Measurements from ENCODE around the gene GJC3.

GJC3 gene

DNA sequence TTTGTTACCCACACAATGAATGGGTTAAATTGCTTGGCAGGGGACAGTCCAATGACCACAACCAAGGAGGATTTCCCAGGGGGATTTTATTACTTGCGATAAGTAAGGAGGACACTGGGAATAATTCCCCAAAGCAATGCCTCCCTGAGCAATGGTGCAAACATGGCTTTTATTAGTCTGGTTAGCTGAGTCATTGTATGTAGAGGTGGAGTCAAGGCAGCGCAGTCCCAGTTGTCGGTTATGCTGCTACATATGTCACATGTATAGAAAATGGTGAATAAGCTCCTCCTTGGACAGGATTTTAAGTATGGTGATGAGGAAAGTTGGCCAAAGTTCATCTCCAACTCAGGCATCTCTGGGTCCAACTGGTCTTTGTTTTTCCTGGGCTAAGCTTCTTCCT, 6.2 kb downstream of the GJC3 start:
- no peak overlapping the region for H3K9ac ChIP-seq
- H3K27ac ChIP-seq: no peak overlapping the region
- peaks cover 10% of the 10 kb centered on the region; the same call in 1 of the 2 replicates for H3K79me2 ChIP-seq (ENCODE audit: insufficient read depth, low read depth)
- peaks cover 8% of the 10 kb centered on the region for H3K4me1 ChIP-seq (ENCODE audit: low read depth, poor library complexity, severe bottlenecking)
- no peak overlapping the region for H3K4me2 ChIP-seq
- no peaks in the 10 kb centered on the region for H4K20me1 ChIP-seq (ENCODE audit: insufficient read depth)
- peaks cover 15% of the 10 kb centered on the region; the same call in 1 of the 2 replicates for H3K27me3 ChIP-seq (ENCODE audit: insufficient read depth, low read depth)
- no peak overlapping the region for H2AFZ ChIP-seq (ENCODE audit: low read depth)
- TF ChIP-seq, protein P1, sequence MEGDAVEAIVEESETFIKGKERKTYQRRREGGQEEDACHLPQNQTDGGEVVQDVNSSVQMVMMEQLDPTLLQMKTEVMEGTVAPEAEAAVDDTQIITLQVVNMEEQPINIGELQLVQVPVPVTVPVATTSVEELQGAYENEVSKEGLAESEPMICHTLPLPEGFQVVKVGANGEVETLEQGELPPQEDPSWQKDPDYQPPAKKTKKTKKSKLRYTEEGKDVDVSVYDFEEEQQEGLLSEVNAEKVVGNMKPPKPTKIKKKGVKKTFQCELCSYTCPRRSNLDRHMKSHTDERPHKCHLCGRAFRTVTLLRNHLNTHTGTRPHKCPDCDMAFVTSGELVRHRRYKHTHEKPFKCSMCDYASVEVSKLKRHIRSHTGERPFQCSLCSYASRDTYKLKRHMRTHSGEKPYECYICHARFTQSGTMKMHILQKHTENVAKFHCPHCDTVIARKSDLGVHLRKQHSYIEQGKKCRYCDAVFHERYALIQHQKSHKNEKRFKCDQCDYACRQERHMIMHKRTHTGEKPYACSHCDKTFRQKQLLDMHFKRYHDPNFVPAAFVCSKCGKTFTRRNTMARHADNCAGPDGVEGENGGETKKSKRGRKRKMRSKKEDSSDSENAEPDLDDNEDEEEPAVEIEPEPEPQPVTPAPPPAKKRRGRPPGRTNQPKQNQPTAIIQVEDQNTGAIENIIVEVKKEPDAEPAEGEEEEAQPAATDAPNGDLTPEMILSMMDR (conservative IDR thresholded peaks at IDR 0.05; ENCODE audit: low read depth, low read length): no peak
- H3K4me3 ChIP-seq (IDR thresholded peaks at IDR 0.05; ENCODE audit: insufficient read depth, low read depth, low read length): no peak overlapping the region
- H3K36me3 ChIP-seq (ENCODE audit: insufficient read depth): no peaks in the 10 kb centered on the region

DNA sequence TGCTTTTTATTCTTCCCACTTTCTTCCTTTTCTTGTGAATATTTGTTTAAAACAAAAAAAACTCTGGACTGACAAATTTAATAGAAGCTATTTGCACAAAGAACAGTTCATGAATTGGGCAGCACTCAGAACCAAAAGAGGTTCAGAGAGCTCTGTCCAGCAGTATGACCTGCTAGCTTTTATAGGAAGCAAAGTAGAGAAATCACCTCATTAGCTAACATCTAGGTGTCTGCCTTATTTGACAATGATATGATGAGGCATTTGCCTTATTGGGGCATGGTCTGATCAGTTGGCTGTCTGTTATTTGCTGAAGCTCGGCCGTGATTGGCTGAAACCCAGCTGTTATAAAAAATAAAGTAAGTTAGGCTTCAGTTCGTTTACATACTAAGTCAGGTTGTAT, 9.3 kb downstream of the GJC3 start:
- H3K79me2 ChIP-seq (ENCODE audit: insufficient read depth, low read depth): peaks cover 26% of the 10 kb centered on the region
- no peak overlapping the region for H3K9ac ChIP-seq
- H3K4me1 ChIP-seq (ENCODE audit: low read depth, poor library complexity, severe bottlenecking): peaks cover 22% of the 10 kb centered on the region
- H2AFZ ChIP-seq (ENCODE audit: low read depth): peak overlapping the region; percentile 74
- H4K20me1 ChIP-seq (ENCODE audit: insufficient read depth): no peaks in the 10 kb centered on the region
- H3K4me3 ChIP-seq (IDR thresholded peaks at IDR 0.05; ENCODE audit: insufficient read depth, low read depth, low read length): peak overlapping the region; percentile 70
- no peaks in the 10 kb centered on the region for H3K27me3 ChIP-seq (ENCODE audit: insufficient read depth, low read depth)
- TF ChIP-seq, protein P1 (conservative IDR thresholded peaks at IDR 0.05; ENCODE audit: low read depth, low read length): no peak
- peak overlapping the region; percentile 63; the same call in 1 of the 2 replicates for H3K27ac ChIP-seq
- no peaks in the 10 kb centered on the region for H3K36me3 ChIP-seq (ENCODE audit: insufficient read depth)
- peak overlapping the region; percentile 65 for H3K4me2 ChIP-seq

- peak overlapping the region; percentile 65 for H3K4me2 ChIP-seq
- no peaks in the 10 kb centered on the region for H3K36me3 ChIP-seq (ENCODE audit: insufficient read depth)
- TF ChIP-seq, protein P1 (conservative IDR thresholded peaks at IDR 0.05; ENCODE audit: low read depth, low read length): no peak
- peak overlapping the region; percentile 70 for H3K4me3 ChIP-seq (IDR thresholded peaks at IDR 0.05; ENCODE audit: insufficient read depth, low read depth, low read length)
- H2AFZ ChIP-seq (ENCODE audit: low read depth): peak overlapping the region; percentile 74
- peaks cover 22% of the 10 kb centered on the region for H3K4me1 ChIP-seq (ENCODE audit: low read depth, poor library complexity, severe bottlenecking)
- peak overlapping the region; percentile 77; the same call in 1 of the 2 replicates for H3K9ac ChIP-seq
- H4K20me1 ChIP-seq (ENCODE audit: insufficient read depth): no peaks in the 10 kb centered on the region
- H3K27me3 ChIP-seq (ENCODE audit: insufficient read depth, low read depth): no peaks in the 10 kb centered on the region
- peak overlapping the region; percentile 63 for H3K27ac ChIP-seq
- H3K79me2 ChIP-seq (ENCODE audit: insufficient read depth, low read depth): peaks cover 26% of the 10 kb centered on the region
Measured at GRCh38 chr7:99919814-99920112, 9.7 kb downstream of the GJC3 start.

- H2AFZ ChIP-seq (ENCODE audit: low read depth): peak within 1 kb of the TSS; percentile 74
- peak within 1 kb of the TSS; percentile 63 for H3K27ac ChIP-seq
- TF ChIP-seq, protein P1 (conservative IDR thresholded peaks at IDR 0.05; ENCODE audit: low read depth, low read length): 0 out of 2 replicates have a peak, but pooled peaks have one; percentile 16
- peak within 1 kb of the TSS; percentile 70 for H3K4me3 ChIP-seq (IDR thresholded peaks at IDR 0.05; ENCODE audit: insufficient read depth, low read depth, low read length)
- no peaks in the 10 kb centered on the region for H3K36me3 ChIP-seq (ENCODE audit: insufficient read depth)
- H4K20me1 ChIP-seq (ENCODE audit: insufficient read depth): no peaks in the 10 kb centered on the region
- H3K4me2 ChIP-seq: peak within 1 kb of the TSS; percentile 65
- peaks cover 22% of the 10 kb centered on the region for H3K4me1 ChIP-seq (ENCODE audit: low read depth, poor library complexity, severe bottlenecking)
- H3K9ac ChIP-seq: peak within 1 kb of the TSS; percentile 77; the same call in 1 of the 2 replicates
- peaks cover 26% of the 10 kb centered on the region for H3K79me2 ChIP-seq (ENCODE audit: insufficient read depth, low read depth)
- no peaks in the 10 kb centered on the region for H3K27me3 ChIP-seq (ENCODE audit: insufficient read depth, low read depth)
Measured at GRCh38 chr7:99918959-99919813, 10.2 kb downstream of the GJC3 start, which contains the start of gene TRIM4. TSS of gene TRIM4 (minus strand) at chr7:99919530. CDS start at chr7:99919401, 129 bp downstream.
